CD4-positive, alpha-beta T cell treated with Interleukin-6 at 100 ng/mL for 8 hours (primary cell): ENCODE measurements around the gene NYAP1.
A peak's percentile ranks its signal among the peaks of the same experiment; 100 is the strongest.
"Not testable (repeated sequence)": the region's sequence is repeated elsewhere in the genome, so short reads cannot be mapped to it uniquely, and the experiment has no call there.

Experiments used
- DNase-seq: peaks from one replicate; pipeline ENCODE4 v3.0.0-alpha.2; 2020; ENCODE audit warnings: mixed read lengths, low spot score

The NYAP1 gene

GRCh38 chr7:100483090-100483721 is 521 bp upstream of the NYAP1 start:
- peak; percentile 76 for DNase-seq

GRCh38 chr7:100484673-100485045 is 932 bp downstream of the NYAP1 start:
- no peak for DNase-seq

DNA sequence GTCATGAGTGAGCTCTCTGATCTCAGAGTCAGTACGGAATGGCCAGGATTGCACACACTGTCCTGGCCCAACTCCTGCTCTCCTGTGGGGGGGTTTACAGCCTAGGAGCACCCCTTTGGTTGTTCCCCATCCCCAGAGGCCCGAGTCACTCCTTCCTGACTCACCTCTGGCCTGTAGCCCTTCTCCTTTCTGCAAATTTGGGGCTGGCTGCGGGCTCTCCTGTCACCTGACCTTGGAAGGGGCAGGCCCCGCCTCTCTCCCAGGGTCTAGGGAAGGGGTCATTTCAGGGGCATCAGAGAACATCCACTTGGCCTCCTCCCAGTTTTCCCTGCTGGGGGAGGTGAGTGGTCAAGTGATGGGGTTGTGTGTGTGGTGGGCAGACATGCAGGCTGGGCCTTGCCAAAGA is 1.7 kb downstream of the NYAP1 start:
- no peak for DNase-seq

DNA sequence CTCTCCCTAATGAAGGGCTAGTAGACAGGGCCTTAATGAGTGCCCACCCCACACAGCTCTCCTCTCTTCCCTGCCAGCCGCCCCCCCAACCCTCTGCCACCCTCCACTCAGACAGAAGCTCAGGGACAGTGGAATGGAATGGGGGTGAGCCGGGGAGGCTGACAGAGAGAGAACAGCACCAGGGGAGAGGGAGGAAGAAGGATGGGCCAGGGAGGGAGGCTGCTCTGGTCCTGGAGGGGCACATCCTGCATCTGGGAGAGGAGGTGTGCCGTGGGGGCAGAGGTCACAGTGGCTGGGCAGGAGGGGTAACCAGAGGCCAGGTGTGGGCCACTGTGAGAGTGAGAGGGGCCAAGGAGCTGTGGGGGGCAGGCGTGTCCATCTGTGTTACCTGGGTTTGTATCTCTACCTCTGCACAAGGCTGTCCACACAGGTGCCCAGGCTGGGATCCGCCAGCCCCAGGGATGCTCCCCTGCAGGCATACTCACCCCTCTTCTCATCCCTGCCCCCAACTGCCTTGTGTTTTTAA is 2.4 kb downstream of the NYAP1 start:
- no peak for DNase-seq

DNA sequence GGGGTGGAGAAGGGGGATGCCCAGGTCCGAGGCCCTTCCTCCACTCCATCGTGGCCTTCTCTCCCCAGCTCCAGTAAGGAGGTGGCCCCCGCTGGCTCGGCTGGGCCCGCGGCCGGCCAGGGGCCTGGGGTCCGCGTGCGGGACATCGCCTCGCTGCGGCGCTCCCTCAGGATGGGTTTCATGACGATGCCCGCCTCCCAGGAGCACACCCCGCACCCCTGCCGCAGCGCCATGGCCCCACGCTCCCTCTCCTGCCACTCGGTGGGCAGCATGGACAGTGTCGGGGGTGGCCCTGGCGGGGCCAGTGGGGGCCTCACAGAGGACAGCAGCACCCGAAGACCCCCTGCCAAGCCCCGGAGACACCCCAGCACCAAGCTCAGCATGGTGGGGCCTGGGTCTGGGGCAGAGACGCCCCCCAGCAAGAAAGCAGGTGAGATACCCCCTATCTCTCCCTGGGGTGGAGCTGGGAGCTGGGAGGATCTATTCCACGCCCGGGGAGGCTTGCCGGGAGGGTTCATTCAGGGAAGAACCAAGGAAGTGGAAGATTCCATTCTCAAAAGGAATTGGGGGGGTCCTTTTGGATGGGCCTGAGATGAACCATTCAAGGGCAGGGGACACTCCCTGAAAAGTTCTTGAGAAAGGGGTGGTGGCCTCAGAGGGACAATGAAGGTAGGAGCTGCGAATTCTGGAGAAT is 3.2 kb downstream of the NYAP1 start:
- DNase-seq, result no peak

- no peak for DNase-seq
Measured at GRCh38 chr7:100488333-100489095, 4.8 kb downstream of the NYAP1 start.

DNA sequence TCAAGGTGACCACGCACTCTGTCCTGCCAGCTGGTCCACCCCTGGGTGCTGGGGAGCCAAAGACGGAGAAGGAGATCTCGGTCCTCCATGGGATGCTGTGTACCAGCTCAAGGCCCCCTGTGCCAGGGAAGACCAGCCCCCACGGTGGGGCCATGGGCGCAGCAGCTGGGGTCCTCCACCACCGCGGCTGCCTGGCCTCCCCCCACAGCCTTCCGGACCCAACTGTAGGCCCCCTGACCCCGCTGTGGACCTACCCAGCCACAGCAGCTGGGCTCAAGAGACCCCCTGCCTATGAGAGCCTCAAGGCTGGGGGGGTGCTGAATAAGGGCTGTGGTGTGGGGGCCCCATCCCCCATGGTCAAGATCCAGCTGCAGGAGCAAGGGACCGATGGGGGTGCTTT is 5.4 kb downstream of the NYAP1 start:
- DNase-seq, result no peak

- no peak for DNase-seq
Measured at GRCh38 chr7:100489824-100490223, 6.1 kb downstream of the NYAP1 start.

DNA sequence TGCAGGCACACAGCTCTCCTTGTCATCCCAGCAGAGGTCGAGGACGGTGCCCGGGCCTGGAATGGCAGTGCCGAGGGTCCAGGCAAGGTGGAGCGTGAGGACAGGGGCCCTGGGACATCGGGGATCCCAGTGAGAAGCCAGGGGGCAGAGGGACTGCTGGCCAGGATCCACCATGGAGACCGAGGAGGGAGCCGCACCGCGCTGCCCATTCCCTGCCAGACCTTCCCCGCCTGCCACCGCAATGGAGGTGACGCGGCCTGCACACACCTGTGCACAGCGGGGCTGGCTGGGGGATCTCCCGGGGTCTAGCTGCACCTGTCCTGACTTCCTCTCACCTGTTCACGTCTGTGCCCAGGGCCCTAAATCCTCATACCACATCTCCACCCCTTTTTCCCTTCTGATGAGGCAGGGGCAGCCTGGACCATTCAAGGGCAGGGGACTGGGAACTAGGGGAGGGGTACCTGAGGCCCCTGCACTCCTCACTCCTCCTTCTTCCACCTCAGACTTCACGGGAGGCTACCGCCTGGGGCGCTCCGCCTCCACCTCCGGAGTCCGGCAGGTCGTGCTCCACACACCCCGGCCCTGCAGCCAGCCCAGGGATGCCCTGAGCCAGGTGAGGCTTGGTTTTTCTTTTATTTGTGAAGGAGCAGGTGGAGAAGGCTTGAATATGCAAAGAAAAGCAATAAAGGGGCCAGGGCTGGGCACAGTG is 6.9 kb downstream of the NYAP1 start:
- no peak for DNase-seq

GRCh38 chr7:100491192-100491578 is 7.5 kb downstream of the NYAP1 start:
- DNase-seq, result no peak

- no peak for DNase-seq
Measured at GRCh38 chr7:100492738-100493475, 9.2 kb downstream of the NYAP1 start.

DNA sequence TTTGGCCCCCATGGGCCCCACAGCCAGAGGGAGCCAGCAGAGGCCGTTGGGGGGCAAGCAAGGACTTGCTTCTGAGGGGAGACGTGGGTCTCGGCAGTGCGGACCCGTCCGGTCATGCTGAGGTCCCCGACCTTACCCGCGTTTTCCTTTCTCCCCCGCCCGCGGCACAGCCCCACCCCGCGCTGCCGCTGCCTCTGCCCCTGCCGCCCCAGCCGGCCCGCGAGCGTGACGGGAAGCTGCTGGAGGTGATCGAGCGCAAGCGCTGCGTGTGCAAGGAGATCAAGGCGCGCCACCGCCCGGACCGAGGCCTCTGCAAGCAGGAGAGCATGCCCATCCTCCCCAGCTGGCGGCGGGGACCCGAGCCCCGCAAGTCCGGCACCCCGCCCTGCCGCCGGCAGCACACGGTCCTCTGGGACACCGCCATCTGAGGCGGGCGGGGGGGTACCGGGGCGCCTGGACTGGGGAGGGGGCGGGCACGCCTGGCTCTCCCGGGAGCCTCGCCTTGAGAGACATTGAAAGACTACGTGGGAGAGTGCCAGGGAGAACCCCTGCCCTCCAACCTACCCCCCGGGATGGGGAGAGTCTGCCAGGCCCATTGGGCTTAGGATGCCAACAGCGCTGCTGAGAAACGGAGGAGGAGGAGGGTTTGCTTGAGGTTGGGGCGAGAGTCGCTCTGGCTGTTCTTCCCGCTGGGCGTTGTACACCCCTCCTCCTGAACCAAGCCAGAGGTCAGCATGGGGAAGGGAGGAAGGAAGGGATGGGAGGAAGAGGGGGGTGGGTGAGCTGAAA is 9.9 kb downstream of the NYAP1 start:
- peak; percentile 61 for DNase-seq

- no peak for DNase-seq
Measured at GRCh38 chr7:100496509-100496908, 12.8 kb downstream of the NYAP1 start.

DNA sequence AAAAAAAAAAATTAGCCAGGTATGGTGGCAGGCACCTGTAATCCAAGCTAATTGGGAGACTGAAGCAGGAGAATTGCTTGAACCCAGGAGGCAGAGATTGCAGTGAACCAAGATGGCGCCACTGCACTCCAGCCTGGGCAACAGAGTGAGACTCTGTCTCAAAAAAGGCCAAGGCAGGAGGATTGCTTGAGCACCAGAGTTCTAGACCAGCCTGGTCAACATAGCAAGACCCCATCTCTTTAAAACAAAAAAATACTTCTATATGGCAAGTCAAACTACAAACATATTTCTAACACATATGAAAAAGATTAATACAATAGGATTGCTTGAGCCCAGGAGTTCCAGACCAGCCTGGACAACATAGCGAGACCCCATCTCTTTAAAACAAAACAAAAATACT is 17.0 kb downstream of the NYAP1 start:
- not testable (repeated sequence) for DNase-seq

GRCh38 chr7:100504031-100504430 is 20.3 kb downstream of the NYAP1 start:
- DNase-seq, result not testable (repeated sequence)

DNA sequence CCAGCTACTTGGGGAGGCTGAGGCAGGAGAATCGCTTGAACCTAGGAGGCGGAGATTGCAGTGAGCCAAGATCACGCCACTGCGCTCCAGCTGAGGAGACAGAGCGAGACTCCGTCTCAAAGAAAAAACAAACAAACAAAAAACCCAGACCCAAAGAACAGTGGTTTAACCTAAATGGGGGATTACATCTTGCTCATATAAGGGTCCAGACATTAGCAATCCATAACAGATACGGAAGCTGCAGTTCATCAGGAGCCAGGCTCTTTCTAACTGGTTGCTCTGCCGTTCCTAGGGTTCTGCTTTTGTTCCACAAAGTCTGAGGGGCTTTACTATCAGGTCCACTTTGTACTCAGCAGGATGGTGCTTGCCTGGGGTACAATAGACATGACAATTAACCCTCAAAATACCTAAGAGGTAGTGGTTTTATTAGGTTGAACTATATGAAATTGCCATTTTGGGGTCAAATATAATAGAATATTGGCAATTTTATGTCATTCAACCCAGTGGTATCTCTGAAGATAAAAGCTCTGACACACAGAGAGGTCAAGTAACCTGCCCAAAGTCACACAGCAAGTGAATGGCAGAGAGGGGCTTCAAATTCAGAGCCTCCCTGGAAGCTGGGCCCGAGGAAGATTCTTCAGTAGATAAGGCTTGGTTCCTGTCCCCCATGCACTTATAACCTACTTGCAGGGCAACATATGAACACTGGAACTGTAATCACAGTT is 21.3 kb downstream of the NYAP1 start:
- no peak for DNase-seq

DNA sequence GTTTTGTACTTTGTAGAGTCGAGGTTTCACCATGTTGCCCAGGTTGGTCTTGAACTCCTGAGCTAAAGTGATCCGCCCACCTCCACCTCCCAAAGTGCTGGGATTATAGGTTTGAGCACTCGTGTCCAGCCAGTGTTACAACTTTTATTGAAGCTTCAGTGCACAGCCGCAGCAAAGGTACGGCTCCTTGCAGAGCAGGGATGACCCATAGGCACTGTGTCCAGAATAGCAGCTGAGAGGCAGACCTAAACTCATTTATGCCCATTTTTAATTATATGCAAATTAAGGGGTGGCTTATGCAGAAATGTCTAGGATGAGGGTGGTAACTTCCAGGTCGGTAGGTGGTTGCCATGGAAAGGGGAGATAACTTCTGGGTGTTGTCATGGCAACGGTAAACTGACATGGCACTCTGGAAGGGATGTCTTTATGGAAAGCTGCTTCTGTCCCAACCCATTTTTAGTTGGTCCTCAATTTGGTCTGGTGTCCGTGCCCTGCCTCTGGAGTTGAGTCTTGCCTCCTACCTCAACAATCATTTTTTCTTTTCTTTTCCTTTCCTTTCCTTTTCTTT is 22.7 kb downstream of the NYAP1 start:
- no peak for DNase-seq

DNA sequence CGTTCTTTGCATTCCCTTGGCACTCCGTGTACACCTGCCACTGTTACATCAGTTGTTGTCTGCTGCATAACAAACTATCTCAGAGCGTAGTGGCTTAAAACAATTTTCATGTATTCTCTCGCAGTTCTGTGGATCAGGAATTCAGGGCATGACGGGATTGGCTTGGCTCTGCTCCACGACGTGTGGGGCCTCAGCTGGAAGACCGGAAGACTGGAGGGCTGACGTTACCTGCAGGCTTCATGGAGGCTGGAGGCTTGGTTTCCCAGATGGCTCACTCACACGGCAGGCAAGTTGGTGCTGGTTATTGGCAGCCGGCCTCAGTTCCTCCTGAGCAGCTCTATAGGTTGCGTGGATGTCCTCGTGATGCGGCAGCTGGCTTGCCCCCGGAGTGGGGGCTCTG is 25.5 kb downstream of the NYAP1 start:
- DNase-seq, result no peak

DNA sequence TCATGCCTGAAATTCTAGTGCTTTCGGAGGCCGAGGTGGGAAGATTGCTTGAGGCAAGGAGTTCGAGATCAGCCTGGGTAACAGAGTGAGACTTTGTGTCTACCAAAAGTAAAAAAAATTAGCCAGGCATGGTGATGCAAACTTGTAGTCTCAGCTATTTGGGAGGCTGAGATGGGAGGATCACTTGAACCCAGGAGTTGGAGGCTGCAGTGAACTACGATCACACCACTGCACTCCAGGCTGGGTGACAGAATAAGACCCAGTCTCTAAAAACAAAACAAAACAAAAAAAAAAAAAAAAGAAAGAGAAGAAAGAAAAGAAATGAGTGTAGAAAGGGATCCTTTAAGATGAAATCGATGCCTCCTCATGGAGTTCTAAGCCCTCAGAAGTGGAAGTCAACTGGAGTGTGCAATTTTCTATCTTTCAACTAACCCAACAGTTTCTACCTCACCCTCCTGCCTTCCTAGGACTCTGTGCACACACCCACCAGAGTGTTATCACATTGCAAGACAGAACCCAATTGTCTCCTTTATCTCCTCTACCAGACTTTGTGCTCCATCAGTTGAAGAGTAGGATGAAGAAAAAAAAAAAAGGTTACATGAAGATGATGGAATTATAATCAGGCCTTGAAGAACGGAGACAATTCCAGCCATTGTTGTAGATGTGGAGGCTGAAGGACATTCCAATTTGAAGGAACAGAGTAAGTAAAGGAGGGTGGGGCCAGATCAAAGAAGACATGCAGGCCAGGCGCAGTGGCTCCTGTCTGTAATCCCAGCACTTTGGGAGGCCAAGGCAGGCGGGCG is 26.9 kb downstream of the NYAP1 start:
- DNase-seq, result no peak
